Activated naive CD4-positive, alpha-beta T cell treated with anti-CD3 and anti-CD28 coated beads, Interleukin-2, amount 50 U/mL, for 72 hours (primary cell): ENCODE data around the gene CAPN11. TPM values are rescaled to one million over a fixed set of nuclear protein-coding genes. Genes with fewer than 3 reads are reported as not detected.

Source experiments
- total RNA-seq, 2 donors: library from RNA; stranded (reverse); gene quantifications; one replicate each; pipeline ENCODE4 v1.2.3, GENCODE V29; 2022

The CAPN11 gene
- total RNA-seq, 2 donors from 2014 or later: 0.23 to 0.32 TPM

Other genes starting within 250 kb of the CAPN11 start
- gene MRPL14, start 31.4 kb upstream of the CAPN11 start, total RNA-seq: 10 to 100 TPM; 31.9 to 54.3 TPM
- 10 to 100 TPM; 12.4 TPM for gene TMEM63B, start 31.3 kb upstream of the CAPN11 start, total RNA-seq
- gene MYMX, start 58.1 kb downstream of the CAPN11 start, total RNA-seq: not detected
- 10 to 100 TPM; 37.1 to 56.5 TPM for gene SLC29A1, start 64.8 kb downstream of the CAPN11 start, total RNA-seq
- 1,000 to 10,000 TPM; 1,343 to 1,701 TPM for gene HSP90AB1, start 88.3 kb downstream of the CAPN11 start, total RNA-seq
- gene SLC35B2, start 98.7 kb downstream of the CAPN11 start, total RNA-seq: 10 to 100 TPM; 18.3 to 23.8 TPM
- 10 to 100 TPM; 17.7 to 19.9 TPM for gene NFKBIE, start 106.7 kb downstream of the CAPN11 start, total RNA-seq
- gene TMEM151B, start 111.6 kb downstream of the CAPN11 start, total RNA-seq: under 1 TPM in 1 of 2 donors, not detected in 1; 0.20 TPM
- gene AARS2, start 154.5 kb downstream of the CAPN11 start, total RNA-seq: 10 to 100 TPM in 1 of 2 donors, 1 to 10 TPM in 1; 7.3 to 19.7 TPM
- gene SPATS1, start 183.8 kb downstream of the CAPN11 start, total RNA-seq: not detected
- gene CDC5L, start 228.9 kb downstream of the CAPN11 start, total RNA-seq: 10 to 100 TPM; 22.7 to 25.2 TPM